T-helper 9 cell (primary cell): Measurements from ENCODE around the gene GRPEL2.

Experiments
- DNase-seq: peaks from one replicate; pipeline ENCODE4 v3.0.0-alpha.2; 2020

GRPEL2 gene

GRCh38 chr5:149319174-149319573 is 26.1 kb upstream of the GRPEL2 start:
- no peak for DNase-seq

DNA sequence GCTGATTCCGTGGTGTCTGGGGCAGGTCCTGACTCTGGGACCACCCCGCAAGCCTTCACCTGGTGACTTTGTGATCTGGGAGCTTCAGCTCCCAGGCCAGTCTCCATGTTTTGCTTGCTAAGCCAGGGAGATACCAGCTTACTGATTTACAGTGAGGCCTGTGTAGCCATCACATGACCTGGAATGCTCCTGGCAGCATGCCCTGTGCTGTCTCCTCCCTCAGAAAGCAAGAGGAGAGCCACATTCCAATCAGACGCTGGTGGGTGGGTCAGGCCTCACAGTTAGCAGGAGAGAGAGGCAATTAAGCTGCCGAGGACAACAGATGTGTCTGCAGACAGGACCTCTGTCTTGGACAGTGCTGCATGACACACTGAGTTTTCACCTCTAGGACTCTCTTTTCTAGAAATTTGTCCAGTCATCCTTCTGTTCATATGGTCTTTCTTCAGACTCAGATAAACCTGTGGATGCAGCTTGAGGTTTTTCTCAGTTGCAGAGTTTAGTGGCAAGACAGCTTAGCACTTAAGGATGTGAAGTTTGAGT is 24.4 kb upstream of the GRPEL2 start:
- DNase-seq, result no peak

- no peak for DNase-seq
These were observed 22.8 kb upstream of the GRPEL2 start for GRCh38 chr5:149322518-149322917.

- no peak for DNase-seq
These were observed 22.1 kb upstream of the GRPEL2 start for GRCh38 chr5:149323210-149323609.

- DNase-seq, result no peak
These were observed 21.6 kb upstream of the GRPEL2 start for GRCh38 chr5:149323621-149324205.

DNA sequence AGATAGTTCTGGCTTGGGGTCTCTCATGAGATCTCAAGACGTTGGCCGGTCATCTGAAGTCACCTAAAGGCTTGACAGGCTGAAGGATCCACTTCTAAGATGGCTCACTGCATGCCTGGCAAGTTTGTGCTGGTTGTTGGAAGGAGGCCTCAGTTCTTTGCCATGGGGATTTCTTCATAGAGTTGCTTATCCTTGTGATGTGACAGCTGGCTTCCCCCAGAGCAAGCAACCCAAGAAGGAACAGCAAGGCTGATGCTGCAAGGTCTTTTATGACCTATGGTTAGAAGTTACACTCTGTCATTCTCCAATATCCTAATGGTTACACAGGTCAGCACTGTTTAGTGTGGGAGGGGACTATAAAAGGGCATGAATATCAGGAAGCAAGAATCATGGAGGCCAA is 20.7 kb upstream of the GRPEL2 start:
- DNase-seq, result no peak

- DNase-seq, result no peak
These were observed 20.0 kb upstream of the GRPEL2 start for GRCh38 chr5:149325166-149325735.

- no peak for DNase-seq
These were observed 19.4 kb upstream of the GRPEL2 start for GRCh38 chr5:149325894-149326293.

DNA sequence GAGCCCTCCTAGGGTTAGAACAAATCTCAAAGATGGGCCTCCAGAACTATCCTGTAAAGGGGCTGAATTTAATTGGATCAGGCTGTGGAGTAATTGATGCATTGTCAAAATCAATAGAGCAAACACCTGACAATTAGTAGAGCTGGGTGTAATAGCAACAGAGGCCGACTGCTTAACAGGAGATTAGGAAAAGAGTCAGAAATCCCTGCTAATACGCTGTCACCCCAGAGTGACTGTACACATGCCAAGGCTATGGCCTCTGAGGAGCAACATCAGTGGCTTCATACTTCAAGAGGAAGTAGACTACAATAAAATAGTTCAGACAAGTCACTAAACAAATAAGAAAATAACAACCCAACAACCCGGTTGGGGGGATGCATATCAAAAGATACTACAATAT is 18.7 kb upstream of the GRPEL2 start:
- DNase-seq, result no peak

- no peak for DNase-seq
These were observed 17.1 kb upstream of the GRPEL2 start for GRCh38 chr5:149328177-149328576.

- DNase-seq, result no peak
These were observed 11.4 kb upstream of the GRPEL2 start for GRCh38 chr5:149333711-149334443.

GRCh38 chr5:149337736-149338135 is 7.6 kb upstream of the GRPEL2 start:
- no peak for DNase-seq

DNA sequence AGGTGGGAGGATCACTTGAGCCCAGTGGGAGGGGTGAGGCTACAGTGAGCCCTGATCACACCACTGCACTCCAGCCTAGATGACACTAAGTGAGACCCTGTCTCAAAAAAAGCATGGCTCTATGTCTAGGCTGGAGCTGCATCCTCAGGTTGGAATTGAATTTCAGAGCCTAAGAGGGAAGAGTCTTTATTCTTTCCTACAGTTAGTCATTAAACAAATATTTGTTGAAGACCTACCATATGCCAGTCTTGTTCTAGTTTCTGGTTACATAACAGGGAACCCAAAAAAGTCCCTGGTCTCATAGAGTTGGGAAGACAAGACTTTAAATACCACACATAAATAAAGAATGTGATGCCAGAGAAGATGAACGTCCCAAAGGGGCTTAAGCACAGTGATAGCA is 6.9 kb upstream of the GRPEL2 start:
- no peak for DNase-seq

- no peak for DNase-seq
These were observed 4.4 kb upstream of the GRPEL2 start for GRCh38 chr5:149340920-149341319.

DNA sequence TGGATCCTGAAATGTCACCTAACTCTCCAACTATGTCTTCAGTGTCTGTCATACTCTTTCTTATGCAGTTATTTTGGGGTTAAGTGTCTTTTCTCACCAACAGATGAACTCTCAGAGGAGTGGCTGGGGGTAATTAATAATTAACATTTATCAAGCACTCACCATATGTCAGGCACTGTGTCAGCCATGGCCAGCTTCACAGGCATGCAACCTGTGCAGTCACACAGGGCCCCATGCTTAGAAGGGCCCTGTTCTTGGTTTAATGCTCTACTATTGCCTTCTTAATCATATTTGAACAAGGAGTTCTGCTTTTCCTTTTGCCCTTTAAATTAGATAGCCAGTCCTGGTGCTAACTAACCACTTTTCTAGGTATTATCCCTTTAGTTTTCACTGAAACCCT is 3.4 kb upstream of the GRPEL2 start:
- DNase-seq, result no peak

- DNase-seq, result no peak
These were observed 1.1 kb upstream of the GRPEL2 start for GRCh38 chr5:149344151-149344550.

- no peak for DNase-seq
These were observed 558 bp downstream of the GRPEL2 start for GRCh38 chr5:149345892-149346222.

DNA sequence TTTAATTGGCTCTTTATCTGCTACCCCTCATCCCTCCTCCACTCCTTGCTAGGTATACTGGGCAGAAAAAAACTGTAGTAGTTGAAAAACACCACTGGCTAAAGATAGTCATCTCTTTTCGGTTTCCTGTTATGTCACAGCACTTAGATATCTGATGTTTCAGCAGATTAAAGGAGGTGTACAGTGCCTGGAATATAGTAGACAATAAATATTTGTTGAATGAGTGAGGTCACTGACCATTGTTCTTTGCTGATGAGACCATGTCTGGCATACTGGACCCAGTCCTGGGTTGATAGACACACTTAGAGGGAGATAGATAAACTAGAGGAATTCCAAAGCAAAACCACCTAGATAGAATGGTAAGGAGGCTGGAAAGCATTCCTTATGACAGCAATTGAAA is 3.2 kb downstream of the GRPEL2 start:
- no peak for DNase-seq

DNA sequence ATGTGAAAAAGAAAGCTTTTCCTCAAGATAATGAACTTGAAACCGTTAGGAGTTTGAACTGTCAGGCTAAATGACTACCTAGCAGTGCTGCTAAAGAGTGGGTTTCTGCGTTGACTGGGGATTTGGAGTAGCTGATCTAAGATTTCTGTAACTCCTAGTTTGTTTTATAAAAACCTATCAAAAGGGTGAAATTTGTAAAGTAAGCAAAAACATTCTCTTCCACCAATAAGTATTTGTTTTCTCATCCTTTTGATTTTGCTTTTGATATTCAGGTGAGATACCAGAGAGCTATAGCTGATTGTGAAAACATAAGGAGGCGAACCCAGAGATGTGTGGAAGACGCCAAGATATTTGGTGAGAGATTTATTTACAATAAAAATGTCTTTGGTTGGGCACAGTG is 4.1 kb downstream of the GRPEL2 start:
- DNase-seq, result no peak

- no peak for DNase-seq
These were observed 6.9 kb downstream of the GRPEL2 start for GRCh38 chr5:149352169-149352568.

DNA sequence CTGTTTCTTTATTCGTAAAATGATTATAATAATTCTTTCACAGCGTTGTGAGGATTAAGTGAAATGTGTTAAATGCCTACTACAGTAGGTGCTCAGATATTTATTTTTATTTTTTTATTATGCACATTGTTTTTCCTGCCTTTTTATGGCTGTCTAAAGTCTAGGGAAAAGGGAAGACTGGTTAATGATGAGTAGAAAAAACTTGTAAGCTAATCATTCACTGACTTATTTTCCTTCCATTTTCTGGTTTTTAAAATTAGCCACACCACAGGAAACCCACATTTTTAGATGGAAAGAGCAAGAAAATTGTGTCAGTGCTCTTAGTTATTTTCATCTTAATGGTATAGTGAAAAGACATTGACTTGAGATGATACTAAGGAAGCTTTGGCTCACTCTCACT is 8.6 kb downstream of the GRPEL2 start:
- DNase-seq, result no peak

DNA sequence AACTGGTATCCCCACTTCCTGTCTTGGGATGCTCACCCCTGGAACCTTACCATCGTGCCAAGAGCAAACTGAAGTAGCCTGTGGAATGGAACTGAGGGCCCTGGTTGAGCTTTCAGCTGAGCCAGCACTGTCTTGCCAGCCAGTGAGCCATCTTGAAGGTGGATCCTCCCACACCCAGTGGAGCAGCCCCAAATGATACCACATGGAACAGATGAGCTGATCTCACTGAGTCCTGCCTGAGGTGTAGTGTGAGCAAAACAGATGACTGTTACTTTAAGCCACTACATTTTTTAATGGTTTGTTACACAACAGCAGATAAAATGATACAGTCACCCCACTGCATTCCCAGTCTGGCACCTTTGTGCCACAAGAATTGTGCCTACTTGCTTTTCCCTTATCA is 10.4 kb downstream of the GRPEL2 start:
- DNase-seq, result no peak

GRCh38 chr5:149356391-149356790 is 11.1 kb downstream of the GRPEL2 start:
- DNase-seq, result no peak
